ENCODE data around the gene RTCA. TPM values are rescaled to one million over a fixed set of nuclear protein-coding genes. Genes with fewer than 3 reads are reported as not detected.

Gene RTCA
- total RNA-seq, 6 experiments from 2014 or later, result 47.4 to 55.7 (median 53.2) TPM

GRCh38 chr1:100342348-100342747 lies 76.3 kb downstream of the RTCA start:
- Mint-ChIP-seq H3K27me3 (ENCODE audit: insufficient read depth) (peaks cover 5% of the 10 kb centered on the region), H3K9me3 (no peaks in the 10 kb centered on the region), H3K4me3 (no peak overlapping the region), H3K4me1 (ENCODE audit: low read depth) (peaks cover 4% of the 10 kb centered on the region; the same call in 1 of the 2 replicates), H3K27ac (no peak overlapping the region), H3K36me3 (ENCODE audit: low read depth) (no peaks in the 10 kb centered on the region)
- no peak for TF ChIP-seq CTCF (IDR thresholded peaks at IDR 0.05)
- no peak for DNase-seq

Small RNA genes within 50 kb of the gene (microRNA-seq; reads per million reads assigned to microRNA genes)
- gene MIR553, result not detected

Other genes with a start within 250 kb of the RTCA start
- gene SASS6, start 133.3 kb upstream of the RTCA start, total RNA-seq (2021; fragmentation: NEBNext Ultra II Directional; extraction: Animal tissue kit (Norgen Biotek cat#: 25700)), result 1 to 10 TPM; 2.8 to 4.8 (median 4.2) TPM
- 10 to 100 TPM in 5 of 6 experiments, 1 to 10 TPM in 1; 9.9 to 13.0 (median 12.0) TPM for gene TRMT13, start 133.1 kb upstream of the RTCA start, total RNA-seq (2021; fragmentation: NEBNext Ultra II Directional; extraction: Animal tissue kit (Norgen Biotek cat#: 25700))
- gene LRRC39, start 88.0 kb upstream of the RTCA start, total RNA-seq (2021; fragmentation: NEBNext Ultra II Directional; extraction: Animal tissue kit (Norgen Biotek cat#: 25700)), result under 1 TPM in 4 of 6 experiments, not detected in 2; 0.14 to 0.23 (median 0.15) TPM
- 10 to 100 TPM in 3 of 6 experiments, 1 to 10 TPM in 3; 8.6 to 12.3 (median 10.2) TPM for gene DBT, start 16.4 kb upstream of the RTCA start, total RNA-seq (2021; fragmentation: NEBNext Ultra II Directional; extraction: Animal tissue kit (Norgen Biotek cat#: 25700))
- gene CDC14A, start 86.3 kb downstream of the RTCA start, total RNA-seq (2021; fragmentation: NEBNext Ultra II Directional; extraction: Animal tissue kit (Norgen Biotek cat#: 25700)), result 1 to 10 TPM; 2.4 to 5.1 (median 3.0) TPM

All from HFFc6 (cell line).